C4-2B (cell line): ENCODE results near the gene POLN.

Experiments used
- ZFX ChIP-seq: fragments of 450-650 bp; IDR thresholded peaks from 2 replicates; pipeline ENCODE4 v1.6.1; 2017
- TF ChIP-seq, protein P1 (sequence below): fragments of 450-650 bp; conservative IDR thresholded peaks from 2 replicates; pipeline ENCODE4 v1.5.1; 2017; ENCODE audit warnings: mild to moderate bottlenecking

DNA sequence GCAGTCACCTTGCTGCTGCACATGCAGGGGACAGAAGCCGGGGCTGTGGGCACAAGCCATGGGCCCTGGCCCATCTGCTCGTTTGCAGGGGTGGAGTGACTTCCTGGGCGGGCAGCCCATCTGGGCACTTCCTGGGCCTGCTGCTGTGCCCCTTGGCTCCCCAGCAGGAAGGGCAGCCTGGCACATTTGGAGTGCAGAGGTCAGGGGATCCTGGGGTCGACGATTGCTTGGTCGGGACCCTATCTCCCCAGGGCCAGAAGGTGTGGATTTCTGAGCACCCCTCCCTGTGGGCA lies 30.9 kb upstream of the POLN start:
- TF ChIP-seq, protein P1, sequence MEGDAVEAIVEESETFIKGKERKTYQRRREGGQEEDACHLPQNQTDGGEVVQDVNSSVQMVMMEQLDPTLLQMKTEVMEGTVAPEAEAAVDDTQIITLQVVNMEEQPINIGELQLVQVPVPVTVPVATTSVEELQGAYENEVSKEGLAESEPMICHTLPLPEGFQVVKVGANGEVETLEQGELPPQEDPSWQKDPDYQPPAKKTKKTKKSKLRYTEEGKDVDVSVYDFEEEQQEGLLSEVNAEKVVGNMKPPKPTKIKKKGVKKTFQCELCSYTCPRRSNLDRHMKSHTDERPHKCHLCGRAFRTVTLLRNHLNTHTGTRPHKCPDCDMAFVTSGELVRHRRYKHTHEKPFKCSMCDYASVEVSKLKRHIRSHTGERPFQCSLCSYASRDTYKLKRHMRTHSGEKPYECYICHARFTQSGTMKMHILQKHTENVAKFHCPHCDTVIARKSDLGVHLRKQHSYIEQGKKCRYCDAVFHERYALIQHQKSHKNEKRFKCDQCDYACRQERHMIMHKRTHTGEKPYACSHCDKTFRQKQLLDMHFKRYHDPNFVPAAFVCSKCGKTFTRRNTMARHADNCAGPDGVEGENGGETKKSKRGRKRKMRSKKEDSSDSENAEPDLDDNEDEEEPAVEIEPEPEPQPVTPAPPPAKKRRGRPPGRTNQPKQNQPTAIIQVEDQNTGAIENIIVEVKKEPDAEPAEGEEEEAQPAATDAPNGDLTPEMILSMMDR, result no peak
- no peak for TF ChIP-seq ZFX
